ENCODE data around the gene DCHS2.

DCHS2 gene

DNA sequence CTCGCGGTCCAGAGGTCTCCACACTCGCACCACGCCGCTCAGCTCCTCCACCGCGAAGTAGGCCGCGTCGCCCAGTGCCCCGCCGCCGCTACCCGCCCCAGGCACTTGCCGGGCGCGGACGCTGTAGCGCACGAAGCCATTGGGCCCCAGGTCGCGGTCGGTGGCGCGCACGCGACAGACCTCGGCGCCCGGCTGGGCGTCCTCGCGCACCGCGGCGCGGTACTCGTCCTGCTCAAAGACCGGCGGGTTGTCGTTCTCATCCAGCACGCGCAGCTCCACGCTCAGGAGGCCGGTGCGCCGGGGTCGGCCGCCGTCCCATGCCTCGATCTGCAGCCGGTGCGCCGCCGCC, 1.4 kb downstream of the DCHS2 start:
- DNase-seq: no peak

GRCh38 chr4:154489558-154490233, 1.9 kb downstream of the DCHS2 start:
- no peak for DNase-seq

- DNase-seq: no peak
Observed at GRCh38 chr4:154487145-154487544, 4.5 kb downstream of the DCHS2 start.

DNA sequence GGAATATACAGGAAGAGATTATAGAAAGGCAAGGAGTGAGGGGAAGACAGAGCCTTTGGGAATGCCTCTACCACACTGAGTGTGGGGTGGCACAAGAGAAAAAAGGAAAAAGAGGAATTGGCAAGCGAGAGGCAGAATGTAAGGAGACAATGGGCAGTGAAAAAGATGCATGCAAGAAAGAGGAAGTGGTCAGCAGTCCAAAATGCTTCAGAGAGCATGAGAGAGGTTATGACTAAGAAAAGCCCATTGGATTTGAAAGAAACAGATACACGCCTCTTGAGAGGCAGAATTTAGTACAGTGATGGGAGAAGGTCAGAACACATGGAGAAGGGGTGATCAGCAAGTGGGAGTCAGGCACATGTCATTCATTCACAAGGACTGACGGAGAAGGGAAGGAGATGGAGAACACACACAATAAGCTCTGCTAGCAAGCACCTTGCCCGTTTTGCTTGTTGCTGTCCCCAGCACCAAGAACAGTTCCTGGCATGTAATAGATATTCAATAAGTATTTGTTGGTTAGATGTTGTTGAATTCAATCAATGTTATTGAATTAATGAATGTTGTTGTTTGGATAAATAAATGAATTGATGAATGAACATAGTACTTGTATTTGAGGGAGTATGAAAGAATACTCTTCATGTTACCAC, 6.3 kb downstream of the DCHS2 start:
- peak; percentile 2 for DNase-seq

- DNase-seq: no peak
Observed at GRCh38 chr4:154478547-154478946, 13.1 kb downstream of the DCHS2 start.

DNA sequence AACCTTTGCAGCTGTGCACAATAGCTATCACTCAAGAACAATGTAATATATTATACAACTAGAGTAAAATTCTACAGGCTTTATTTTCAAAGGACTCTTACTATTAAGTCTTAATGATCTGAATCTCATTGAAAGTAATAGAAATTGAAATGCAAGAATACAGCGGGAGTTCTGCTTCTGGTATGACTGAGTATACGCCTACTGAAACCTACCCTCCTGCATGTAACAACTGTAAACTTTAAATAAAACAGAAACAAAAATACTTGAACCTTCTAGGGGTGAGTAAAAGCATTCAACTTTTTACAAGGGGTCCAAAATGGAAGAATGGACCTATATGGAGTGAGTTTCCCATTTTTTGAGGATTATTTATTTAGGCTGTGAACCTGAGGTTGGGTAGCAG, 13.5 kb downstream of the DCHS2 start:
- no peak for DNase-seq

- no peak for DNase-seq
Observed at GRCh38 chr4:154476232-154476631, 15.4 kb downstream of the DCHS2 start.

- no peak for DNase-seq
Observed at GRCh38 chr4:154475820-154476219, 15.8 kb downstream of the DCHS2 start.

DNA sequence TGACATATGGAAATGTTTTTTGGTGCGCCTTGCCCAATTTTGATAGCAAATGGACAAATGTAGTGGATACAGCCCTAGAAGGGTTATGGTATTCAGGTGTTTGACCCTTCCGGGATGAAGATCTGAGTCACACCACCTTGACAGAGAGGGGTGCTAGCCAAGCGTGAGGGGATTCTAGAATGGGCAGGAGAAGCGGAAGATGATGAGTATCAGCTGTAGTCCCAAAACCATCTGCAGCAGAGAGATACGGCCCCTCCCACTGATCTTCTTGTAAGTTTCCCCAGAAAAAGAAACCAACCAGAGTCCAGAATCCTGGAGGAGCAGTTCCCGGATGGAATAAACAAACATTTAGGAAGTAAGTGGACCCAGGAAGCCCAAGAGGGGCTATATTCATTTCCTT, 18.1 kb downstream of the DCHS2 start:
- no peak for DNase-seq

DNA sequence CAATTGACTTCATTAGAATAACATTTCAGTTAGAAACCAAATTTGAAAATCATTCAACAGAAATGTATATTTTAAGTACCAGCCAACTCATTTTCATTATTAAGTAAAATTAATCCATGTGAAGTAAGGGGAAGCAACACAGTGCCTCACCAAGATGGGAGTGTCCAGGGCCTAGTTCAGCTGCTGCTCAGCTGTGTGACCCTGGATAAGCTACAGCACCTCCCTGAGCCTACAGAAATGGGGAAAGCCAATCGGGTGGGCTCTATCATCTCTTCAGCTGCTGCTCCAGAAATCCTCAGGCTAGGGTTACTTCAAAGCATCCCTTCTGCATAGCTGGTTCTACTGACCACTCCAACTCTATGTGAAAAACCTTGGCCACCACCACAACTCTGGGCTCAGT, 18.7 kb downstream of the DCHS2 start:
- DNase-seq: no peak

DNA sequence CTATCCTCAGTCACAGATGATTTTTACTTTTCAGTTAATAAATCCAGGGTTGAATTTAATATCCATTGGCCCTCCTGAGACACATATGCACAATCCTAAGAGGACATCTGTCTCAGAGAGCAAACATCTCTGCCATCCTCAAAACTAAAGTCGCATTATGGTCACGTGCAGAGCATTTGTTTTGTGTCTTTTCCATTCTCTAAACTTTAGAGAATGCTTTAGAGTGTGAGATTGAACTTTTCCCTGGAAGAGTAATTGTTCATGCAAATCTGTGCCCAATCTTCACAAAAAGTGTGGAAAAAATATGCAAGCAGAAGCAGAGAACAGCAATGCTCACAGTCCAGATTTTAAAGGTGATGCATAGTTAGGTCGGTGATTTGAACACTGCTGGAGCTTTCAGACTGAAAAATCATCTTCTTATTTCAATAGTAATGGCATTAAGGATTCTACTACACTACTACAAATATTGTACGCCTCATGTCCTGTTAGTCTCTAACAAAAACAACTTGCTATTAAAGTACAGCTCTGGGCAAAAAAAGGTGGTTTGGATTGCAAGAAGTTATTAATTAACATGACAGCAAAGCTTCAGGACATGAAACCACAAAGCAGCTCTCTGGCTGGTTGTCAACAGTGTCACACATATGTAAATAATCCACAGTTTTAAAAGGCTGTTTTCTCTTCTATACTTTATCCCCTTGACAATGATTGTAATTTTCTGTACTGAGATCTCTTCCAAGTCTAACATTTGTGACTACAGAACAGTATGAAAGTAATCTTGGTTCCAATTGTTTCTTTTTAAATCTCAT, 19.9 kb downstream of the DCHS2 start:
- no peak for DNase-seq

GRCh38 chr4:154471032-154471431, 20.6 kb downstream of the DCHS2 start:
- DNase-seq: no peak

DNA sequence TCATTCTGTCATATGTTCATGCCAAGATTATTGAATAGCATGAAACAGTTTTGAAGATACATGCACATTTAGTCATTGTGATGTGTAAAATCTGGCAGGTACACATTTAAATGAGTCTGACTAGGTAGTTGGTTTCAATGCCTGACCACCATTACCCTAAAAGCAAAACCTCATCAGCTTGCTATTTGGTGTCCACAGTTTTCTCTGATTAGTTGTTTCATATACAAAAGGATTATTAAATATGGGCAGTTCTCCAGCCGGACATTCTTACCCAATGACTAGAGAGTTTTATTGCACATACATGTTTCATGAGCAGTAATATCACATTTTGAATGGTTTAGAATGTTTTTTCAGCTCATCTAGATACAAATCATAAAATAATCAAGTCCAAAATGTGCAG, 23.7 kb downstream of the DCHS2 start:
- DNase-seq: no peak

DNA sequence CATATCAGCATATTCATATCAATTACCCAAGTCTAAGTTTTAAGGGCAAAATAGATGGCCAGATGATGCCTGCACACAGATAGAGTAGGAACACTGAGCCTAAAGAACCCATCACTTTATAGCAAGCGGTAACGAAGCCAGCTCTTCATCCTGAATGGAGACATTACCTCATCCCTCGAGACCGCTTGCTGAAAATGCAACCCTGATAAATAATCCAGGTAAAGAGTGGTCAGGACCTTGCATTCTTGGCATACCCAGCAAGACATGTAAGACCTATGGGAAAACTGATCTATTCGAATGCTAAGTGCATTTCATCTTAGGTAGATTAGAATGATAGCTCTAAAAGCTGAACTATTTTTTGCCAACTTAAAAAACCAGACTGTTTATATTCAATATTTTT, 25.3 kb downstream of the DCHS2 start:
- no peak for DNase-seq

DNA sequence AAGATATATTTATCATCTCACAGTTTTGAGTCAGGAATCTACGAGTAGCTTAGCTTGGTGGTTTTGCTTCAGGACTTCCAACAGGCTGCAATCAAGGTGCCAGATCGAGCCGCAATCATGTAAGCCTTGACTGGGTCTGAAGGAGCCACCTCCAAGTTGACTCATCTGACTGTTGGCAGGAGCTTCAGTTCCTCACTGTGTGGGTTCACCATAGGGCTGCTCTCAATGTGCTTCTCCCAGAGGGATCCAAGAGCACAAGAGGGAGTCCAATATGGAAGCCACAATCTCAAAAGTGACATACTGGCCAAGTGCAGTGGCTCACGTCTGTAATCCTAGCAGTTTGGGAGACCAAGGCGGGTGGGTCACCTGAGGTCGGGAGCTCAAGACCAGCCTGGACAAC, 26.5 kb downstream of the DCHS2 start:
- DNase-seq: no peak

DNA sequence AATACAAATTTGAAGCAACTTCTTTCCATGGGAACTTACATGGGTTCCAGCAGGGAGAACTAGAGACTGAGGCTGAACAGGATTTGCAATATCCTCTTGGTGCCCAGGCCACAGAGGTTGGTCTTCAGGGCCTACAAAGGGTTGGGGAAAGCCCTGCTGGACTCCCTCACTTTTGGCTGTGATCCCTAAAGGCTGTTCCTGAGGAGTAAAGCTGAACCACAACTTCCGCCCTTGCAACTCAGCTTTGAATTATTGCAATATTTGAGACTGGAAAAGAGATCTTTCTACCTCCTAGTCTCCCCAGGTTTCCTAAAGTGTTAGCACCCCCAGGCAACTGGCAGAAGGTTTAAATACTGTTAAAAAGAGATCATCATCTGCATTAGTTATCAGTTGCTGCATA, 26.9 kb downstream of the DCHS2 start:
- no peak for DNase-seq

DNA sequence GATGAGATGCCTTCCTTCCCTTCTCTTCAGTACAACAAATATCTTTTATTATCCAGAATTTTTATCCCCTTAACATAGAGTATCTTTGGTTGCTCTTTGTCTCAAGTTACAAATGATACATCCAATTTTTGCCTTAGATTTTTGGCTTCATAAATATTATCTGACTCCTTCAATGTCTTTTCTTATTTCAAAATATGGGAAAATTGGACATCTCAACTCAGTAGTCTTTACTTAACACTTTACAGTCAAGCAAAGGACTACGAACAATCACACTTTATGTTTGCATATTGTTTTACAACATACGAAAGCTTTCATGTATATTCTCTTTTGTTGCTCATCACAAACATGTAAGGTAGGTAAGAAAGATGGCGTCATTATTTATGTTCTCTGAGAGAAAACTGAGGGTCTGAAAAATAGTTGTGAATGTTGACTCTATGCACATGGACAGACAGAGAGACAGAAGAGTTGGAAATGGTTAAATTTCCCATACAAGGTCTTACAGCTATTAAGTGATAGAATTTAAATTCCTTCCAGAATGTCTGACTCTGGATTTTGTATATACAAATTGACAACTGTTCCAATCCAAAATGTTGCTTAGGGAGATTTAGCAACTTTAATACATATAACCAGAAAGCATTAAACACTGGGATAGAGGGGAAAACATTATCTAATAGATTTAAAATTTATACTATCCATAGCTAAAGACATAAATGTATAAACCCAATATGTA, 29.4 kb downstream of the DCHS2 start:
- no peak for DNase-seq

DNA sequence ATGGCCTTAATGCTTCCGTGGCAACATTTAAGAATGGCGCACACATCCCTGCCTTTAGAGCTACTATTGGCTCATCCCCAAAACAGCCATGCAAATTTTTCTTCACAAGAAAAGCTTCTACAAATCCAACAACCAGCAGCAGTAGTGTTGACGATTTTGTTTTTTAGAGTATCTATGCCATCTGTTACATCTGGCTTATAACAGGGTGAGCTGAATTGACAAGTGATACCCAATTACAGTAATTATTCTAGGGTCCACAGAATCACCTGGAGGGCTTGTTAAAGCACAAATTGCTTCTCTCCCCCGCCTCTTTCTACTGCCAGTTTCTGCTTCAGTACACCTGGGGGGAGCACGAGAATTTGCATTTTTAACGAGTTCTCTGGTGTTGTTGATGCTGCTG, 34.1 kb downstream of the DCHS2 start:
- no peak for DNase-seq

GRCh38 chr4:154456889-154457288, 34.7 kb downstream of the DCHS2 start:
- no peak for DNase-seq

GRCh38 chr4:154456240-154456639, 35.4 kb downstream of the DCHS2 start:
- DNase-seq: no peak

- DNase-seq: no peak
Observed at GRCh38 chr4:154455111-154455510, 36.5 kb downstream of the DCHS2 start.

DNA sequence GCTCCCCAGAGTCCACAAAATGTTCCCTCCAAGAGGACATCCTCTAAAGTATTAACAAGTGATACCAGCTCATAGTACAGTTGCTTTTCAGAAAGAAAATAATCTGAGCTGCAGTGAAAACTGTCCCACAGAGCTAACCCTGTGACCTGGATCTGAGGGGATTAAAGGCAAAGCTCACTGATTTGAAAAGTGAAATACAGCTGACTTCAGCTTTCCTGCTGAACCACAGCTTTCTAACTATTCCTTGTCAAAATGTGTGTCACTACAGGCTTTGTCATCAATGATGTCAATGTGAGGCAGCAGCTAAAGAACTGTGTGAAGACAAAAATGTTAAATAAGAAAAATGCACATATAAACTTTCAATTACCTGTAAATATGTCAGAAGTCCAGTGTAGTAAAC, 36.9 kb downstream of the DCHS2 start:
- DNase-seq: no peak

DNA sequence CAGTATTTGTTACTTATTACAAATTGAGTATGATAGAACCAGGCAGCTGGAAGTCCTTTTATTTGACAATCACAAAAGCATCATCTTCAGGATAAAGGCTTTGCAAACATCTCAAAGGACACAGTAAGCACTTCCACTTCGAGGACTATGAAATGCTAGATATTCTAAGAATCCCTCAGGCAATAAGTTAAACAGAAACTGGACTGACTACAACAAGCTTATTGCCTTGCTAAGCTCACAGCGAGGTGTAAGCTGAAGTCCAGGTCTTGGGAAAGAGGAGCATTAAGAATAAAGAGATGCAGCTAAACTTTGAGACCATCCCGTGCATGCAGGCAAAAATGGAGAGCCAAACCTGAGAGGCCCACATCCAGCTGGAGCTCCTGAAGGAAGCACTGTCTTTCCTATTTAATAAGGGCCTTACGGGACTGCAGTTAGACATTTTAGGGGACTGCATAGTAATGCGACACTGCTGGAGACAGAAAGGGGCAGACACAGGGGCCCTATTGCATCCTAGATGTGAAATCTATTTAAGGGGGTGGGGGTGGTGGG, 38.7 kb downstream of the DCHS2 start:
- DNase-seq: no peak

Data from RPMI8226 (cell line).